Measurements from ENCODE around the gene JARID2. TPM values are rescaled to one million over a fixed set of nuclear protein-coding genes. Genes with fewer than 3 reads are reported as not detected.

Gene JARID2
- polyA plus RNA-seq, 1 experiment: 9.7 TPM

- ChIA-PET CTCF (interaction anchor here (0.5 kb wide), 1 partner anchor 155 kb away, joined by 5 read pairs; no protein-coding TSS in a partner anchor), POLR2A (no interaction called here)
- H3K4me3 ChIP-seq (ENCODE audit: low read depth, low read length): no peak overlapping the region
- no peak overlapping the region for H3K27ac ChIP-seq (ENCODE audit: low read depth, low read length)
- DNase-seq (ENCODE audit: low read depth, low spot score): no peak
- H3K9me3 ChIP-seq (ENCODE audit: control insufficient read depth, insufficient read depth, low read length): no peaks in the 10 kb centered on the region; the same call in 1 of the 2 replicates
- no peak for TF ChIP-seq CTCF (IDR thresholded peaks at IDR 0.05; ENCODE audit: low read depth, low read length)
- H3K27me3 ChIP-seq (ENCODE audit: control insufficient read depth, insufficient read depth, low read length): no peaks in the 10 kb centered on the region
These were observed 173.6 kb downstream of the JARID2 start for GRCh38 chr6:15419493-15419892.

GRCh38 chr6:15420959-15421438 is 175.1 kb downstream of the JARID2 start:
- H3K9me3 ChIP-seq (ENCODE audit: control insufficient read depth, insufficient read depth, low read length): no peaks in the 10 kb centered on the region; the same call in 1 of the 2 replicates
- DNase-seq (ENCODE audit: low read depth, low spot score): no peak
- ChIA-PET CTCF (interaction anchor here (1.1 kb wide), 1 partner anchor 11 kb away, joined by 4 read pairs; no protein-coding TSS in a partner anchor), POLR2A (no interaction called here)
- H3K4me3 ChIP-seq (ENCODE audit: low read depth, low read length): no peak overlapping the region
- no peak overlapping the region for H3K27ac ChIP-seq (ENCODE audit: low read depth, low read length)
- no peak for TF ChIP-seq CTCF (IDR thresholded peaks at IDR 0.05; ENCODE audit: low read depth, low read length)
- no peaks in the 10 kb centered on the region for H3K27me3 ChIP-seq (ENCODE audit: control insufficient read depth, insufficient read depth, low read length)

- no peak for DNase-seq (ENCODE audit: low read depth, low spot score)
- ChIA-PET CTCF (interaction anchor here (0.6 to 1.4 kb wide), 2 partner anchors 9 to 1514 kb away, joined by 3 to 5 read pairs; no protein-coding TSS in a partner anchor), POLR2A (interaction anchor here (0.6 kb wide), 1 partner anchor 966 kb away, joined by 4 read pairs; no protein-coding TSS in a partner anchor)
- H3K27ac ChIP-seq (ENCODE audit: low read depth, low read length): no peak overlapping the region
- H3K9me3 ChIP-seq (ENCODE audit: control insufficient read depth, insufficient read depth, low read length): no peaks in the 10 kb centered on the region; the same call in 1 of the 2 replicates
- H3K4me3 ChIP-seq (ENCODE audit: low read depth, low read length): no peak overlapping the region
- no peak for TF ChIP-seq CTCF (IDR thresholded peaks at IDR 0.05; ENCODE audit: low read depth, low read length)
- no peaks in the 10 kb centered on the region for H3K27me3 ChIP-seq (ENCODE audit: control insufficient read depth, insufficient read depth, low read length)
These were observed 176.3 kb downstream of the JARID2 start for GRCh38 chr6:15421945-15422733.

GRCh38 chr6:15423286-15423993 is 177.6 kb downstream of the JARID2 start:
- H3K4me3 ChIP-seq (ENCODE audit: low read depth, low read length): no peak overlapping the region
- no peak overlapping the region for H3K27ac ChIP-seq (ENCODE audit: low read depth, low read length)
- no peaks in the 10 kb centered on the region for H3K9me3 ChIP-seq (ENCODE audit: control insufficient read depth, insufficient read depth, low read length)
- ChIA-PET CTCF (interaction anchor here (1.4 kb wide), 1 partner anchor 10 kb away, joined by 5 read pairs; no protein-coding TSS in a partner anchor), POLR2A (no interaction called here)
- TF ChIP-seq CTCF (IDR thresholded peaks at IDR 0.05; ENCODE audit: low read depth, low read length): no peak
- no peak for DNase-seq (ENCODE audit: low read depth, low spot score)
- H3K27me3 ChIP-seq (ENCODE audit: control insufficient read depth, insufficient read depth, low read length): no peaks in the 10 kb centered on the region
